Neuronal stem cell (in vitro differentiated cells): ENCODE measurements around the gene CEP57.

ENCODE experiments used
- DNase-seq: peaks from one replicate; pipeline ENCODE4 v3.0.0-alpha.2; 2013; ENCODE audit warnings: low spot score
- H2AFZ ChIP-seq: one replicate; pipeline ENCODE4 v1.6.1; 2013; ENCODE audit warnings: mild to moderate bottlenecking, low read length, inconsistent platforms
- H2AK5ac ChIP-seq: 2 replicates; pipeline ENCODE4 v1.6.1; 2013; ENCODE audit warnings: low read depth, mild to moderate bottlenecking, inconsistent platforms, low read length, moderate library complexity, mixed read lengths
- H2BK120ac ChIP-seq: 2 replicates; pipeline ENCODE4 v1.6.1; 2013; ENCODE audit warnings: low read depth, mild to moderate bottlenecking, inconsistent platforms, low read length, moderate library complexity, mixed read lengths
- H2BK12ac ChIP-seq: one replicate; pipeline ENCODE4 v1.6.1; 2013; ENCODE audit warnings: low read length, inconsistent platforms
- H2BK15ac ChIP-seq: 2 replicates; pipeline ENCODE4 v1.6.1; 2013; ENCODE audit warnings: mild to moderate bottlenecking, low read length, inconsistent platforms, mixed read lengths
- H2BK5ac ChIP-seq: one replicate; pipeline ENCODE4 v1.6.1; 2013; ENCODE audit warnings: inconsistent platforms, mild to moderate bottlenecking, low read length, moderate library complexity
- H3K14ac ChIP-seq: one replicate; pipeline ENCODE4 v1.6.1; 2013; ENCODE audit warnings: low read length, inconsistent platforms
- H3K18ac ChIP-seq: 2 replicates; pipeline ENCODE4 v1.6.1; 2013; ENCODE audit warnings: low read length, inconsistent platforms
- H3K23ac ChIP-seq: 2 replicates; pipeline ENCODE4 v1.6.1; 2013; ENCODE audit warnings: low read depth, mild to moderate bottlenecking, mixed read lengths, low read length, inconsistent platforms; ENCODE audit not compliant: poor library complexity
- H3K27ac ChIP-seq: replicated peaks from 3 replicates; pipeline ENCODE4 v1.5.1; 2013; ENCODE audit warnings: low read length, inconsistent platforms
- H3K27me3 ChIP-seq, 3 experiments: 2 replicates each; pipeline ENCODE4 v1.6.1; 2013; ENCODE audit warnings: low read length in 3 of 3, mild to moderate bottlenecking in 2 of 3, inconsistent platforms in 1 of 3, low read depth in 1 of 3, mixed read lengths in 1 of 3, moderate library complexity in 1 of 3; ENCODE audit not compliant: control insufficient read depth in 3 of 3, insufficient read depth in 3 of 3
- H3K36me3 ChIP-seq, 2 donors: replicated peaks in 1 of 2; 2 replicates each; pipeline ENCODE4 v1.6.1; 2013; ENCODE audit warnings: low read length in 2 of 2; ENCODE audit not compliant: control insufficient read depth in 2 of 2, insufficient read depth in 2 of 2
- H3K4ac ChIP-seq: 2 replicates; pipeline ENCODE4 v1.6.1; 2013; ENCODE audit warnings: inconsistent platforms, mild to moderate bottlenecking, low read length, moderate library complexity
- H3K4me1 ChIP-seq, 2 donors: 1 replicate in 1 of 2; 2 replicates in 1 of 2; pipeline ENCODE4 v1.6.1; 2013; ENCODE audit warnings: low read length in 2 of 2, low read depth in 1 of 2; ENCODE audit not compliant: control insufficient read depth in 2 of 2, insufficient read depth in 1 of 2
- H3K4me2 ChIP-seq: one replicate; pipeline ENCODE4 v1.6.1; 2013; ENCODE audit warnings: mild to moderate bottlenecking, low read length, inconsistent platforms; ENCODE audit not compliant: insufficient read depth, poor library complexity, severe bottlenecking
- H3K4me3 ChIP-seq, 2 donors: 2 replicates each; pipeline ENCODE4 v1.5.1; 2013; ENCODE audit warnings: low read length in 2 of 2, mild to moderate bottlenecking in 2 of 2, inconsistent platforms in 1 of 2, moderate library complexity in 1 of 2
- H3K79me1 ChIP-seq: one replicate; pipeline ENCODE4 v1.6.1; 2013; ENCODE audit warnings: low read depth, mild to moderate bottlenecking, inconsistent platforms, low read length, moderate library complexity
- H3K9ac ChIP-seq: one replicate; pipeline ENCODE4 v1.6.1; 2013; ENCODE audit warnings: mild to moderate bottlenecking, low read depth, low read length, inconsistent platforms; ENCODE audit not compliant: poor library complexity
- H3K9me3 ChIP-seq, 2 donors: replicated peaks in 1 of 2; 2 replicates each; pipeline versions ENCODE3 to v1.6.1; 2013; ENCODE audit warnings: low read length in 2 of 2, mild to moderate bottlenecking in 2 of 2, inconsistent platforms in 1 of 2, low read depth in 1 of 2, mixed read lengths in 1 of 2, moderate library complexity in 1 of 2; ENCODE audit not compliant: control insufficient read depth in 2 of 2, insufficient read depth in 1 of 2
- H4K8ac ChIP-seq: one replicate; pipeline ENCODE4 v1.6.1; 2013; ENCODE audit warnings: low read depth, mild to moderate bottlenecking, inconsistent platforms, low read length, moderate library complexity
- H4K91ac ChIP-seq: one replicate; pipeline ENCODE4 v1.6.1; 2013; ENCODE audit warnings: low read length, low read depth, mild to moderate bottlenecking, inconsistent platforms; ENCODE audit not compliant: poor library complexity
- WGBS, 2 donors: extraction: QIAGEN DNeasy Blood & Tissue Kit; methylation state at CpG; one replicate each; pipeline ENCODE4 v1.1.7; 2013; ENCODE audit warnings: missing lambda C conversion rate in 2 of 2, mixed read lengths in 1 of 2; ENCODE audit not compliant: insufficient read length in 2 of 2, insufficient replicate concordance in 1 of 2; ENCODE audit errors: extremely low coverage in 2 of 2; 5-methylcytosine and 5-hydroxymethylcytosine counted together

The CEP57 gene

GRCh38 chr11:95792200-95792599 is 1.9 kb downstream of the CEP57 start:
- Histone ChIP-seq H3K4me1 (peaks cover 0 to 7% of the 10 kb centered on the region in 2 donors), H2BK12ac (no peak overlapping the region), H3K4me2 (no peak overlapping the region), H2AK5ac (no peak overlapping the region), H3K9me3 (no peaks in the 10 kb centered on the region), H3K4me3 (peak overlapping the region in 1 of 2 donors; percentile 73), H2BK5ac (no peak overlapping the region), H3K23ac (no peak overlapping the region), H3K27me3 (no peaks in the 10 kb centered on the region), H3K79me1 (peaks cover 5% of the 10 kb centered on the region), H3K27ac (no peak overlapping the region), H3K9ac (peak overlapping the region; percentile 45), H3K18ac (no peak overlapping the region), H3K4ac (no peak overlapping the region), H2BK120ac (no peak overlapping the region), H4K91ac (no peak overlapping the region), H4K8ac (no peak overlapping the region), H3K36me3 (peaks cover 0 to 56% of the 10 kb centered on the region in 2 donors), H2AFZ (no peak overlapping the region), H2BK15ac (no peak overlapping the region), H3K14ac (no peak overlapping the region)
- no CpG with 5 or more reads among the region's 8 CpGs for WGBS, 2 donors
- no peak for DNase-seq

GRCh38 chr11:95792700-95793099 is 2.4 kb downstream of the CEP57 start:
- no peak overlapping the region for H3K23ac ChIP-seq
- no peak for DNase-seq
- H3K4me1 ChIP-seq = peaks cover 0 to 7% of the 10 kb centered on the region in 2 donors
- peaks cover 0 to 54% of the 10 kb centered on the region in 2 donors for H3K36me3 ChIP-seq
- WGBS, 2 donors = no CpG with 5 or more reads among the region's 7 CpGs
- peaks cover 5% of the 10 kb centered on the region for H3K79me1 ChIP-seq
- H3K18ac ChIP-seq = no peak overlapping the region
- no peak overlapping the region for H2BK15ac ChIP-seq
- H2BK12ac ChIP-seq = no peak overlapping the region
- H2BK5ac ChIP-seq = no peak overlapping the region
- H3K27ac ChIP-seq = no peak overlapping the region
- no peak overlapping the region for H3K4me2 ChIP-seq
- no peak overlapping the region for H3K4ac ChIP-seq
- no peak overlapping the region for H2AFZ ChIP-seq
- no peak overlapping the region for H2AK5ac ChIP-seq
- no peak overlapping the region for H4K8ac ChIP-seq
- H4K91ac ChIP-seq = no peak overlapping the region
- H3K27me3 ChIP-seq = no peaks in the 10 kb centered on the region
- H3K9me3 ChIP-seq = no peaks in the 10 kb centered on the region
- no peak overlapping the region for H3K14ac ChIP-seq
- no peak overlapping the region for H3K4me3 ChIP-seq
- no peak overlapping the region for H3K9ac ChIP-seq
- H2BK120ac ChIP-seq = no peak overlapping the region

GRCh38 chr11:95793116-95793515 is 2.8 kb downstream of the CEP57 start:
- Histone ChIP-seq H2AK5ac (no peak overlapping the region), H3K9me3 (no peaks in the 10 kb centered on the region), H2BK15ac (no peak overlapping the region), H2BK120ac (no peak overlapping the region), H3K27me3 (no peaks in the 10 kb centered on the region), H3K4ac (no peak overlapping the region), H2BK12ac (no peak overlapping the region), H3K36me3 (peaks cover 0 to 50% of the 10 kb centered on the region in 2 donors), H4K8ac (no peak overlapping the region), H3K18ac (no peak overlapping the region), H3K9ac (no peak overlapping the region), H4K91ac (no peak overlapping the region), H2BK5ac (no peak overlapping the region), H3K4me2 (no peak overlapping the region), H3K79me1 (peaks cover 5% of the 10 kb centered on the region), H3K4me3 (no peak overlapping the region), H2AFZ (no peak overlapping the region), H3K14ac (no peak overlapping the region), H3K27ac (no peak overlapping the region), H3K4me1 (peaks cover 0 to 7% of the 10 kb centered on the region in 2 donors), H3K23ac (no peak overlapping the region)
- WGBS, 2 donors = no CpG with 5 or more reads among the region's 4 CpGs
- no peak for DNase-seq

- Histone ChIP-seq H2AK5ac (no peak overlapping the region), H2BK5ac (no peak overlapping the region), H3K4ac (no peak overlapping the region), H3K9me3 (no peaks in the 10 kb centered on the region), H2AFZ (no peak overlapping the region), H2BK120ac (no peak overlapping the region), H3K14ac (no peak overlapping the region), H3K4me1 (peaks cover 0 to 7% of the 10 kb centered on the region in 2 donors), H3K4me2 (no peak overlapping the region), H3K27me3 (no peaks in the 10 kb centered on the region), H3K27ac (no peak overlapping the region), H4K8ac (no peak overlapping the region), H4K91ac (no peak overlapping the region), H2BK15ac (no peak overlapping the region), H3K79me1 (peaks cover 5% of the 10 kb centered on the region), H2BK12ac (no peak overlapping the region), H3K9ac (no peak overlapping the region), H3K36me3 (peaks cover 0 to 58% of the 10 kb centered on the region in 2 donors), H3K23ac (no peak overlapping the region), H3K4me3 (no peak overlapping the region), H3K18ac (no peak overlapping the region)
- no CpG with 5 or more reads among the region's 5 CpGs for WGBS, 2 donors
- DNase-seq = no peak
These were observed 3.8 kb downstream of the CEP57 start for GRCh38 chr11:95794086-95794485.
